Heart left ventricle (tissue), 16 donors: Measurements from ENCODE around the gene SRGAP3. TPM values are rescaled to one million over a fixed set of nuclear protein-coding genes. Genes with fewer than 3 reads are reported as not detected.

Source experiments
- ATAC-seq, 4 donors: fragments of 200-7000 bp; cut with Tn5 transposase; one replicate each; pipeline ENCODE4 v1.9.1; 2020 to 2022; ENCODE audit warnings: moderate library complexity in 4 of 4, mild to moderate bottlenecking in 3 of 4, moderate number of reproducible peaks in 1 of 4
- DNase-seq, 5 donors: peaks; one replicate each; pipeline ENCODE4 v3.0.0-alpha.2; 2020
- H3K27ac ChIP-seq, 12 donors: fragments of 200-600 bp; sonication (generic) in 4 of 12; one replicate each; pipeline versions ENCODE4 v1.5.0 to v1.8.0; 2016 to 2022; ENCODE audit warnings: mild to moderate bottlenecking in 2 of 12
- H3K27me3 ChIP-seq, 9 donors: fragments of 200-600 bp; sonication (generic) in 2 of 9; one replicate each; pipeline versions ENCODE4 v1.5.1 to v1.8.0; 2016 to 2022; ENCODE audit warnings: mild to moderate bottlenecking in 3 of 9
- H3K36me3 ChIP-seq, 9 donors: fragments of 200-600 bp; sonication (generic) in 2 of 9; one replicate each; pipeline versions ENCODE4 v1.5.0 to v1.8.0; 2018 to 2022; ENCODE audit warnings: mild to moderate bottlenecking in 2 of 9
- H3K4me1 ChIP-seq, 12 donors: fragments of 200-600 bp; sonication (generic) in 4 of 12; one replicate each; pipeline versions ENCODE4 v1.5.0 to v1.8.0; 2016 to 2022; ENCODE audit warnings: mild to moderate bottlenecking in 3 of 12
- H3K4me3 ChIP-seq, 12 donors: fragments of 200-600 bp; sonication (generic) in 4 of 12; one replicate each; pipeline versions ENCODE4 v1.5.0 to v1.8.0; 2017 to 2022; ENCODE audit warnings: mild to moderate bottlenecking in 9 of 12, moderate library complexity in 4 of 12
- H3K9me3 ChIP-seq, 12 donors: fragments of 200-600 bp; sonication (generic) in 4 of 12; one replicate each; pipeline versions ENCODE4 v1.5.0 to v1.8.0; 2016 to 2022; ENCODE audit warnings: mild to moderate bottlenecking in 1 of 12
- CTCF ChIP-seq, 12 donors: fragments of 200-600 bp; sonication (generic) in 4 of 12; IDR thresholded peaks; one replicate each; pipeline versions ENCODE4 v1.5.0 to v1.8.0; 2018 to 2022; ENCODE audit warnings: antibody characterized with exemption in 12 of 12, mild to moderate bottlenecking in 5 of 12
- POLR2A ChIP-seq, 2 donors: fragments of 450-650 bp; IDR thresholded peaks; one replicate each; pipeline ENCODE4 v1.6.1; 2017; ENCODE audit warnings: antibody characterized with exemption in 2 of 2, mild to moderate bottlenecking in 2 of 2, moderate library complexity in 2 of 2
- WGBS, 4 donors: extraction: QIAGEN DNeasy Blood & Tissue Kit in 2 of 4; methylation state at CpG; one replicate each; pipeline versions ENCODE4 v1.1.5 to v1.1.7; 2013 to 2018; 5-methylcytosine and 5-hydroxymethylcytosine counted together
- intact Hi-C, 10 donors: fragments of 100-400 bp; cut with DNase I; formaldehyde crosslinking; loops; one replicate each; pipeline versions ENCODE4 v1.11.1 to v1.14.2; 2022
- polyA plus RNA-seq, 2 donors: library from polyadenylated mRNA; stranded (reverse); fragments of 200-250 nt; gene quantifications; one replicate each; pipeline ENCODE4 v1.2.3, GENCODE V29; 2013
- total RNA-seq, 9 donors: library from RNA; depleted of rRNA in 2 of 9; stranded (reverse); fragments of >200 nt in 2 of 9; fragmentation: NEBNext Ultra II Directional in 3 of 9; extraction: Animal tissue kit (Norgen Biotek cat#: 25700) in 3 of 9; gene quantifications; one replicate each; pipeline versions ENCODE4 v1.1.0 to v1.2.4, GENCODE V29; 2016 to 2023
- donor health status: ischemic (EF 13 %, LVEDD 7.1; RV severe dilation, severe dysfunction).
- donor health status: healthy with polysubstance abuse.
- donor health status: DM: no; HTN: yes; CAD: no.
- donor health status: DM: no; HTN: no; CAD: no.
- donor health status: ischemic (EF 25% LVEDD 6.9; RV normal size, moderate dysfunction).
- donor health status: ischemic (EF 25% LVEDD 5.7; RV mildly dilated, moderate dysfunction).
- donor health status: healthy.
- donor health status: DM: yes; HTN: yes; CAD: no.
- donor health status: ischemic (EF 35%, LVEDD 5.7; RV mildly dilated, moderate dysfunction).
- donor health status: nonischemic (EF 11% LVEDD 7.7; RV severe dilation, severe dysfunction).
- donor health status: DM: yes; HTN: yes; CAD: no.
- donor health status: PGD.
- donor health status: ischemic (EF 29% LVEDD 5.4; RV normal size, mild dysfunction).
- donor health status: nonischemic (EF 23%, LVEDD 6.1; RV moderate dilation, normal function).

SRGAP3 gene
- total and polyA plus RNA-seq, 11 donors: 1.4 to 16.8 (median 9.0) TPM

- intact Hi-C loops: no loop called here
- no peak overlapping the region for H3K4me3 ChIP-seq
- 55 to 63% (median 60%) methylated on average over 8 of the region's 8 CpGs for WGBS, 4 donors
- peaks cover 0 to 9% (median 0%) of the 10 kb centered on the region in 12 donors for H3K4me1 ChIP-seq
- no peak for TF ChIP-seq POLR2A (IDR thresholded peaks at IDR 0.05)
- TF ChIP-seq CTCF (IDR thresholded peaks at IDR 0.05): no peak
- DNase-seq: no peak
- H3K36me3 ChIP-seq: peaks cover 0 to 5% (median 0%) of the 10 kb centered on the region in 9 donors
- peak in 1 of 4 donors; percentile 16 for ATAC-seq
- no peaks in the 10 kb centered on the region for H3K27me3 ChIP-seq
- no peak overlapping the region for H3K27ac ChIP-seq
- no peaks in the 10 kb centered on the region for H3K9me3 ChIP-seq
These were observed 140.4 kb downstream of the SRGAP3 start for GRCh38 chr3:9108876-9109567.

- Histone ChIP-seq H3K4me1 (peaks cover 0 to 9% (median 0%) of the 10 kb centered on the region in 12 donors), H3K27ac (no peak overlapping the region), H3K36me3 (peaks cover 0 to 13% (median 0%) of the 10 kb centered on the region in 9 donors), H3K27me3 (no peaks in the 10 kb centered on the region), H3K9me3 (no peaks in the 10 kb centered on the region), H3K4me3 (no peak overlapping the region)
- intact Hi-C loops: no loop called here
- no peak for TF ChIP-seq CTCF (IDR thresholded peaks at IDR 0.05)
- no peak for TF ChIP-seq POLR2A (IDR thresholded peaks at IDR 0.05)
- DNase-seq: no peak
- 79 to 93% (median 87%) methylated on average over 1 of the region's 1 CpG for WGBS, 4 donors
- no peak for ATAC-seq
These were observed 141.7 kb downstream of the SRGAP3 start for GRCh38 chr3:9107738-9108137.

GRCh38 chr3:9105421-9105820 is 144.0 kb downstream of the SRGAP3 start:
- TF ChIP-seq CTCF (IDR thresholded peaks at IDR 0.05): no peak

GRCh38 chr3:9104121-9104520 is 145.3 kb downstream of the SRGAP3 start:
- no peaks in the 10 kb centered on the region for H3K9me3 ChIP-seq
- no peaks in the 10 kb centered on the region for H3K27me3 ChIP-seq
- WGBS, 4 donors: 89 to 97% (median 92%) methylated on average over 4 of the region's 4 CpGs
- ATAC-seq (no peak), DNase-seq (no peak)
- H3K4me1 ChIP-seq: peaks cover 0 to 2% (median 0%) of the 10 kb centered on the region in 12 donors
- H3K4me3 ChIP-seq: no peak overlapping the region
- intact Hi-C loops: no loop called here
- peaks cover 0 to 13% (median 0%) of the 10 kb centered on the region in 9 donors for H3K36me3 ChIP-seq
- TF ChIP-seq POLR2A (IDR thresholded peaks at IDR 0.05) (no peak), CTCF (IDR thresholded peaks at IDR 0.05) (no peak)
- no peak overlapping the region for H3K27ac ChIP-seq

More at GRCh38 chr3:9105421-9105820, 144.0 kb downstream of the SRGAP3 start:
- intact Hi-C loops: no loop called here
- Histone ChIP-seq H3K27ac (no peak overlapping the region), H3K36me3 (peaks cover 0 to 13% (median 0%) of the 10 kb centered on the region in 9 donors), H3K9me3 (no peaks in the 10 kb centered on the region), H3K4me3 (no peak overlapping the region), H3K27me3 (no peaks in the 10 kb centered on the region), H3K4me1 (peaks cover 0 to 7% (median 0%) of the 10 kb centered on the region in 12 donors)
- WGBS, 4 donors: 56 to 72% (median 65%) methylated on average over 1 of the region's 1 CpG
- DNase-seq: no peak
- no peak for ATAC-seq
